MCF 10A (cell line): ENCODE measurements around the gene MAST2. TPM values are rescaled to one million over a fixed set of nuclear protein-coding genes. Genes with fewer than 3 reads are reported as not detected.

ENCODE experiments used
- BruUV-seq: library from RNA; stranded (reverse); fragments of 400-500 nt; replicated peaks from 2 replicates; lab custom pipeline; 2021; lab: Mats Ljungman, UMichigan
- CTCF ChIA-PET: fragments of 300-600 bp; sonication (Branson Sonifier 250); formaldehyde crosslinking; extraction: SDS; loops from one replicate; lab custom pipeline; 2021; ENCODE audit warnings: antibody characterized with exemption, inconsistent platforms; lab: Yijun Ruan, JAX
- POLR2A ChIA-PET: fragments of 300-600, 350-650 bp; sonication (Branson Sonifier 250); formaldehyde crosslinking; extraction: SDS; loops from one replicate; lab custom pipeline; 2020; ENCODE audit warnings: antibody characterized with exemption, inconsistent platforms; lab: Yijun Ruan, JAX
- DNase-seq: peaks from one replicate; pipeline ENCODE4 v3.0.0-alpha.2; 2018; ENCODE audit not compliant: unreplicated experiment
- H3K27ac Mint-ChIP-seq: one replicate; pipeline ENCODE4 v1.8.0; 2022; ENCODE audit warnings: mild to moderate bottlenecking, low read depth, mixed read lengths; ENCODE audit not compliant: unreplicated experiment
- H3K27me3 Mint-ChIP-seq: one replicate; pipeline ENCODE4 v1.8.0; 2022; ENCODE audit warnings: mixed read lengths; ENCODE audit not compliant: insufficient read depth, unreplicated experiment
- H3K36me3 Mint-ChIP-seq: one replicate; pipeline ENCODE4 v1.8.0; 2022; ENCODE audit warnings: mild to moderate bottlenecking, moderate library complexity, mixed read lengths; ENCODE audit not compliant: insufficient read depth, unreplicated experiment
- H3K4me1 Mint-ChIP-seq: one replicate; pipeline ENCODE4 v1.8.0; 2022; ENCODE audit warnings: mixed read lengths; ENCODE audit not compliant: insufficient read depth, unreplicated experiment
- H3K4me3 Mint-ChIP-seq: one replicate; pipeline ENCODE4 v1.8.0; 2022; ENCODE audit warnings: mild to moderate bottlenecking, moderate library complexity, mixed read lengths; ENCODE audit not compliant: unreplicated experiment
- H3K9me3 Mint-ChIP-seq: one replicate; pipeline ENCODE4 v1.8.0; 2022; ENCODE audit warnings: mixed read lengths; ENCODE audit not compliant: unreplicated experiment
- intact Hi-C: fragments of 100-400 bp; cut with micrococcal nuclease; formaldehyde crosslinking; loops from 2 replicates; pipeline ENCODE4 v1.14.1; 2022
- total RNA-seq: library from RNA; stranded (reverse); gene quantifications from 2 replicates; pipeline ENCODE4 v1.2.3, GENCODE V29; 2022
- TF ChIP-seq, protein P1 (sequence below): fragments of 200-600 bp; IDR thresholded peaks from one replicate; pipeline ENCODE4 v1.8.0; 2022; ENCODE audit warnings: antibody characterized with exemption, mild to moderate bottlenecking; ENCODE audit not compliant: unreplicated experiment

Gene MAST2
- total RNA-seq, 1 experiment from 2014 or later, result 33.3 TPM

GRCh38 chr1:45809761-45810160 lies 6.3 kb downstream of the MAST2 start:
- no peak overlapping the region for H3K27ac Mint-ChIP-seq
- H3K4me3 Mint-ChIP-seq, result no peak overlapping the region
- H3K9me3 Mint-ChIP-seq, result no peaks in the 10 kb centered on the region
- TF ChIP-seq, protein P1, sequence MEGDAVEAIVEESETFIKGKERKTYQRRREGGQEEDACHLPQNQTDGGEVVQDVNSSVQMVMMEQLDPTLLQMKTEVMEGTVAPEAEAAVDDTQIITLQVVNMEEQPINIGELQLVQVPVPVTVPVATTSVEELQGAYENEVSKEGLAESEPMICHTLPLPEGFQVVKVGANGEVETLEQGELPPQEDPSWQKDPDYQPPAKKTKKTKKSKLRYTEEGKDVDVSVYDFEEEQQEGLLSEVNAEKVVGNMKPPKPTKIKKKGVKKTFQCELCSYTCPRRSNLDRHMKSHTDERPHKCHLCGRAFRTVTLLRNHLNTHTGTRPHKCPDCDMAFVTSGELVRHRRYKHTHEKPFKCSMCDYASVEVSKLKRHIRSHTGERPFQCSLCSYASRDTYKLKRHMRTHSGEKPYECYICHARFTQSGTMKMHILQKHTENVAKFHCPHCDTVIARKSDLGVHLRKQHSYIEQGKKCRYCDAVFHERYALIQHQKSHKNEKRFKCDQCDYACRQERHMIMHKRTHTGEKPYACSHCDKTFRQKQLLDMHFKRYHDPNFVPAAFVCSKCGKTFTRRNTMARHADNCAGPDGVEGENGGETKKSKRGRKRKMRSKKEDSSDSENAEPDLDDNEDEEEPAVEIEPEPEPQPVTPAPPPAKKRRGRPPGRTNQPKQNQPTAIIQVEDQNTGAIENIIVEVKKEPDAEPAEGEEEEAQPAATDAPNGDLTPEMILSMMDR, result no peak
- BruUV-seq, result no TSS peak
- DNase-seq, result no peak
- peaks cover 13% of the 10 kb centered on the region for H3K4me1 Mint-ChIP-seq
- no peaks in the 10 kb centered on the region for H3K27me3 Mint-ChIP-seq
- ChIA-PET CTCF (interaction anchor here (0.5 to 0.6 kb wide), 2 partner anchors 72 to 188 kb away, joined by 4 read pairs; no protein-coding TSS in a partner anchor), POLR2A (interaction anchor here (0.5 kb wide), 1 partner anchor 564 kb away, joined by 4 read pairs; no protein-coding TSS in a partner anchor)
- intact Hi-C loops, result no loop called here
- peaks cover 28% of the 10 kb centered on the region for H3K36me3 Mint-ChIP-seq

- H3K4me1 Mint-ChIP-seq, result no peaks in the 10 kb centered on the region
- intact Hi-C loops, result no loop called here
These were observed 11.4 kb downstream of the MAST2 start for GRCh38 chr1:45814776-45815175.

DNA sequence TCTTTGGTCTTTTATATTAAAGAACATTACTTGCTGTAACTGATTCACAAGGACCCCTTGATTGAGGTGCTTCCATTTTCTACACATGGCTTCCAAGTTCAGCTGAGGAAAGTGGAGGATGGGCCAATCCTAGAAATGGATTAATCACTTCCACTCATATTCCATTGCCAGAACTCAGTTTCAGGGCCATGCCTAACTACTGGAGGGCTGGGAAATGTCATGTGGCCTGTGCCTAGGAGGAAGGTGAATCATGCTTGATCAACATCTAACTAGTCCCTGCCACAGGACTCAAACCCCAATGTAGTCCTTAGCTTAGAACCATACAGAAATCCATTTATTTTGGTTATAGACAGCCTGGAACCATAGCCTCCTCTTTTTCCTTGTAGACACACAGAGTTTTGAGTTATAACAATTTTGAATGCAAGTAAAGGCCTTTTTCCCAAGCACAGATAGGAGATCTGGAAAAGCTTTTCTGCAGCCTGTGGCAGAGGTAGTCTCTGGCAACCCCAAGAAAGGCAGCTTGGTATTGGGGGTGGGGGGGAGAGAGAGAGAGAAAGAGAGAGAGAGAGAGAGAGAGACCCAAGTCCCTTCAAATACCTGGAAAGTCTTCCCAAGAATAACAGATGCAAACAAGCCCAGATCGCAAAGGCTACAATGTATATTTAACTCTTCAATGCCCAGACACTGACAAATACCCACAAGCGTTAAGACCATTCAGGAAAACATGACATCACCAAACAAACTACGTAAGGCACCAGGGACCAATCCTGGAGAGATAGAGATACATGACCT lies 12.5 kb downstream of the MAST2 start:
- POLR2A ChIA-PET, result interaction anchor here (3.6 kb wide), 1 partner anchor 12 kb away, joined by 19 read pairs; the partner anchor contains the start of gene MAST2

More at GRCh38 chr1:45814776-45815175, 11.4 kb downstream of the MAST2 start:
- H3K4me3 Mint-ChIP-seq, result no peak overlapping the region
- no TSS peak for BruUV-seq
- no peaks in the 10 kb centered on the region for H3K9me3 Mint-ChIP-seq
- ChIA-PET CTCF (interaction anchor here (0.6 to 2.1 kb wide), 4 partner anchors 9 to 62 kb away, joined by 3 to 7 read pairs (median 4); no protein-coding TSS in a partner anchor), POLR2A (interaction anchor here (3.6 kb wide), 1 partner anchor 11 kb away, joined by 19 read pairs; the partner anchor contains the start of gene MAST2)
- TF ChIP-seq, protein P1, result no peak
- no peak overlapping the region for H3K27ac Mint-ChIP-seq
- H3K36me3 Mint-ChIP-seq, result no peaks in the 10 kb centered on the region
- no peak for DNase-seq
- H3K27me3 Mint-ChIP-seq, result no peaks in the 10 kb centered on the region

DNA sequence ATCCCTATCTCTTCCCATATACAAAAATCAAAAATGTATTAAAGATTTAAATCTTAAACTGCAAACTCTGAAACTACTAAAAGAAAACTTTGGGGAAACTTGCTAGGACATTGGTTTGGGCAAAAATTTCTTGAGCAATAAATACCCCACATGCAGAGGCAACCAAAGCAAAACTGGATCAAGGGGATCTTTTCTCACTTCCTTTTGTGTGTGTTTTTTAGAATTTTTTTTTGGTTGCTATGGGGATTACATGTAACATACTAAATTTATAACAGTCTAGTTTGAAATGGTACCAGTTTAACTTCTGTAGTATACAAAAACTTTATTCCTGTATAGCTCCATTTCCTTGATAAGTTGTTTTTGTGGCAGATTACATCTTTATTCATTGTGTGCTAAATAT lies 16.8 kb downstream of the MAST2 start:
- CTCF ChIA-PET, result no interaction called here
- POLR2A ChIA-PET, result no interaction called here
- TF ChIP-seq, protein P1, result no peak
- no peak overlapping the region for H3K4me3 Mint-ChIP-seq
- H3K27ac Mint-ChIP-seq, result no peak overlapping the region
- no peak for DNase-seq
- H3K36me3 Mint-ChIP-seq, result peaks cover 1% of the 10 kb centered on the region
- no peaks in the 10 kb centered on the region for H3K4me1 Mint-ChIP-seq
- no peaks in the 10 kb centered on the region for H3K9me3 Mint-ChIP-seq
- BruUV-seq, result no TSS peak
- intact Hi-C loops, result no loop called here
- no peaks in the 10 kb centered on the region for H3K27me3 Mint-ChIP-seq

More for the DNA sequence above, 12.5 kb downstream of the MAST2 start:
- peak overlapping the region; percentile 26 for H3K27ac Mint-ChIP-seq
- BruUV-seq, result no TSS peak
- H3K36me3 Mint-ChIP-seq, result no peaks in the 10 kb centered on the region
- CTCF ChIA-PET, result interaction anchor here (0.5 kb wide), 1 partner anchor 103 kb away, joined by 3 read pairs; no protein-coding TSS in a partner anchor
- DNase-seq, result peak; percentile 43
- TF ChIP-seq, protein P1, result no peak
- H3K9me3 Mint-ChIP-seq, result no peaks in the 10 kb centered on the region
- H3K27me3 Mint-ChIP-seq, result no peaks in the 10 kb centered on the region
- H3K4me3 Mint-ChIP-seq, result no peak overlapping the region
- intact Hi-C loops, result no loop called here
- H3K4me1 Mint-ChIP-seq, result no peaks in the 10 kb centered on the region
